A549 (cell line): ENCODE measurements around the gene UBE2K.

ENCODE experiments used
- CHD2 ChIP-seq: fragments of 150-350 bp; IDR thresholded peaks from 2 replicates; pipeline ENCODE4 v1.6.1; 2014; ENCODE audit warnings: low read length; ENCODE audit not compliant: partially characterized antibody
- MYC ChIP-seq: IDR thresholded peaks from 2 replicates; pipeline ENCODE4 v1.6.1; 2012; ENCODE audit warnings: mild to moderate bottlenecking, inconsistent platforms, low read length, improper control_type of control experiment, borderline replicate concordance
- POLR2AphosphoS2 ChIP-seq: conservative IDR thresholded peaks from 2 replicates; pipeline ENCODE4 v1.6.1; 2012; ENCODE audit warnings: low read length, improper control_type of control experiment, inconsistent platforms
- TF ChIP-seq, protein P1 (sequence below): fragments of >200 bp; sonication (Bioruptor Twin); formaldehyde crosslinking; IDR thresholded peaks from 3 replicates; pipeline ENCODE4 v1.5.1; 2016

DNA sequence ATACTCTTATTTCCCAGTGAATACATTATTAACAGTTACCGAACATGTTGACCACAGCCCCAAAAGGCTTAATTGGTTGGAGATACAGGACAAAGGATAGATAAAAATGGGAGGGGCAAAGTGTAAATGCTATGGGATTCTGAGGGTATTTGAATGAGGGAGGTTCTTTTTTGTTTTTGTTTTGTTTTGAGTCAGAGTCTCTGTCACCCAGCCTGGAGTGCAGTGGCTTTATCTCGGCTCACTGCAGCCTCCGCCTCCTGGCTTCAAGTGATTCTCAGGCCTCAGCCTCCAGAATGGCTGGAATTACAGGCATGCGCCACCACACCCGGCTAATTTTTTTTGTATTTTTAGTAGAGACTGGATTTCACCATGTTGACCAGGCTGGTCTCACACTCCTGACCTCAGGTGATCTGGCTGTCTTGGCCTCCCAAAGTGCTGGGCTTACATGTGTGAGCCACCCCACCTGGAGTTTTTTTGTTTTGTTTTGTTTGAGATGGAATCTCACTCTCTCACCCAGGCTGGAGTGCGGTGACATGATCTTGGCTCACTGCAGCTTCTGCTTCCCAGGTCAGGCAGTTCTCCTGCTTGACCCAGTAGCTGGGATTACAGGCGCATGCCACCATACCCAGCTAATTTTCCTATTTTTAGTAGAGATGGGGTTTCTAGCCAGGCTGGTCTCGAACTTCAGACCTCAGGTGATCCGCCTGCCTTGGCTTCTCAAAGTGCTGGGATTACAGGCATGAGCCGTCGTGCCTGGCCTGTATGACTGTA is 9.0 kb downstream of the UBE2K start:
- TF ChIP-seq CHD2 (no peak), MYC (no peak), POLR2AphosphoS2 (no peak)
- TF ChIP-seq, protein P1, sequence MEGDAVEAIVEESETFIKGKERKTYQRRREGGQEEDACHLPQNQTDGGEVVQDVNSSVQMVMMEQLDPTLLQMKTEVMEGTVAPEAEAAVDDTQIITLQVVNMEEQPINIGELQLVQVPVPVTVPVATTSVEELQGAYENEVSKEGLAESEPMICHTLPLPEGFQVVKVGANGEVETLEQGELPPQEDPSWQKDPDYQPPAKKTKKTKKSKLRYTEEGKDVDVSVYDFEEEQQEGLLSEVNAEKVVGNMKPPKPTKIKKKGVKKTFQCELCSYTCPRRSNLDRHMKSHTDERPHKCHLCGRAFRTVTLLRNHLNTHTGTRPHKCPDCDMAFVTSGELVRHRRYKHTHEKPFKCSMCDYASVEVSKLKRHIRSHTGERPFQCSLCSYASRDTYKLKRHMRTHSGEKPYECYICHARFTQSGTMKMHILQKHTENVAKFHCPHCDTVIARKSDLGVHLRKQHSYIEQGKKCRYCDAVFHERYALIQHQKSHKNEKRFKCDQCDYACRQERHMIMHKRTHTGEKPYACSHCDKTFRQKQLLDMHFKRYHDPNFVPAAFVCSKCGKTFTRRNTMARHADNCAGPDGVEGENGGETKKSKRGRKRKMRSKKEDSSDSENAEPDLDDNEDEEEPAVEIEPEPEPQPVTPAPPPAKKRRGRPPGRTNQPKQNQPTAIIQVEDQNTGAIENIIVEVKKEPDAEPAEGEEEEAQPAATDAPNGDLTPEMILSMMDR: no peak
